ENCODE data around the gene SLC36A1.
A peak's percentile ranks its signal among the peaks of the same experiment; 100 is the strongest.

The SLC36A1 gene

DNA sequence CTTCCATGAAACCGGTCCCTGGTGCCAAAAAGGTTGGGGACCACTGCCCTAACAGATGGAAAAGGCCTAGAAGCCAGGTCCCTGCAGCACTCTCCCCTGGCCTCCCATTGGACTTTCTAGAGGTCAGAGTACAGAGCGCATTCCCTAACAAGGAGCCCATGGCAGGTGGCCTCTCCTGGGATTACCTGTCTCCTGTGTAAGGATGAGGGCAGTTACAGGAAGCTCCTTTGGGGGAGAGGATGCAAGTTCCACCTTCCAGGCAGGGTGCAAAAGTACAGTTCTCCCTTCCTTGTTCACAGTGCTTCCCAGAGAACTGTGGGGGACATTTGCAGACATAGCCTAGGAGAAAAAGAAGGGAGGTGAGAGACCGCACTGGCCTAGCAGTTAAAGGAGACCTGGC, 62.4 kb downstream of the SLC36A1 start:
- POLR2A ChIA-PET, result interaction anchor here (1.2 kb wide), 1 partner anchor 10 kb away, joined by 4 read pairs; no protein-coding TSS in a partner anchor
- DNase-seq (ENCODE audit: extremely low spot score), result no peak
- TF ChIP-seq LEF1 (IDR thresholded peaks at IDR 0.05; ENCODE audit: borderline replicate concordance), result no peak
- TF ChIP-seq FOXK2 (IDR thresholded peaks at IDR 0.05), result no peak
- TF ChIP-seq TARDBP (IDR thresholded peaks at IDR 0.05), result no peak
- TF ChIP-seq NFRKB (IDR thresholded peaks at IDR 0.05), result no peak
- no peak for TF ChIP-seq SP1 (IDR thresholded peaks at IDR 0.05)
- no peak for TF ChIP-seq HDGF (IDR thresholded peaks at IDR 0.05; ENCODE audit: borderline replicate concordance)
- TF ChIP-seq ZNF384 (IDR thresholded peaks at IDR 0.05), result no peak
- TF ChIP-seq FOXA1 (IDR thresholded peaks at IDR 0.05), result no peak
- TF ChIP-seq, protein P1, sequence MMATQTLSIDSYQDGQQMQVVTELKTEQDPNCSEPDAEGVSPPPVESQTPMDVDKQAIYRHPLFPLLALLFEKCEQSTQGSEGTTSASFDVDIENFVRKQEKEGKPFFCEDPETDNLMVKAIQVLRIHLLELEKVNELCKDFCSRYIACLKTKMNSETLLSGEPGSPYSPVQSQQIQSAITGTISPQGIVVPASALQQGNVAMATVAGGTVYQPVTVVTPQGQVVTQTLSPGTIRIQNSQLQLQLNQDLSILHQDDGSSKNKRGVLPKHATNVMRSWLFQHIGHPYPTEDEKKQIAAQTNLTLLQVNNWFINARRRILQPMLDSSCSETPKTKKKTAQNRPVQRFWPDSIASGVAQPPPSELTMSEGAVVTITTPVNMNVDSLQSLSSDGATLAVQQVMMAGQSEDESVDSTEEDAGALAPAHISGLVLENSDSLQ (IDR thresholded peaks at IDR 0.05), result no peak
- TF ChIP-seq FOXM1 (IDR thresholded peaks at IDR 0.05; ENCODE audit: borderline replicate concordance), result no peak
- no peak for TF ChIP-seq CTBP1 (IDR thresholded peaks at IDR 0.05; ENCODE audit: borderline replicate concordance)
- TF ChIP-seq BHLHE40 (IDR thresholded peaks at IDR 0.05; ENCODE audit: borderline replicate concordance), result no peak
- no peak for TF ChIP-seq L3MBTL2 (conservative IDR thresholded peaks at IDR 0.05)
- no peak for TF ChIP-seq ARNT (IDR thresholded peaks at IDR 0.05)
- no peak for TF ChIP-seq ELF4 (IDR thresholded peaks at IDR 0.05)
- no peak for TF ChIP-seq SUZ12 (IDR thresholded peaks at IDR 0.05)
- CTCF ChIA-PET, result no interaction called here

- ChIA-PET CTCF (interaction anchor here (0.7 kb wide), 1 partner anchor 200 kb away, joined by 6 read pairs; no protein-coding TSS in a partner anchor), POLR2A (no interaction called here)
- TF ChIP-seq HDGF (IDR thresholded peaks at IDR 0.05; ENCODE audit: borderline replicate concordance) (no peak), ELF4 (IDR thresholded peaks at IDR 0.05) (no peak), FOXA1 (IDR thresholded peaks at IDR 0.05) (no peak), LEF1 (IDR thresholded peaks at IDR 0.05; ENCODE audit: borderline replicate concordance) (no peak), SUZ12 (IDR thresholded peaks at IDR 0.05) (no peak), ZNF384 (IDR thresholded peaks at IDR 0.05) (no peak), FOXM1 (IDR thresholded peaks at IDR 0.05; ENCODE audit: borderline replicate concordance) (no peak), SP1 (IDR thresholded peaks at IDR 0.05) (no peak), BHLHE40 (IDR thresholded peaks at IDR 0.05; ENCODE audit: borderline replicate concordance) (no peak), ARNT (IDR thresholded peaks at IDR 0.05) (no peak), FOXK2 (IDR thresholded peaks at IDR 0.05) (no peak), L3MBTL2 (conservative IDR thresholded peaks at IDR 0.05) (no peak), CTBP1 (IDR thresholded peaks at IDR 0.05; ENCODE audit: borderline replicate concordance) (no peak), TARDBP (IDR thresholded peaks at IDR 0.05) (no peak), NFRKB (IDR thresholded peaks at IDR 0.05) (no peak)
- TF ChIP-seq, protein P1 (IDR thresholded peaks at IDR 0.05), result no peak
Measured at GRCh38 chr5:151517122-151517920, 69.9 kb downstream of the SLC36A1 start.

GRCh38 chr5:151520294-151520693, 72.9 kb downstream of the SLC36A1 start:
- no peak for TF ChIP-seq CTBP1 (IDR thresholded peaks at IDR 0.05; ENCODE audit: borderline replicate concordance)
- POLR2A ChIA-PET, result interaction anchor here (1.3 kb wide), 1 partner anchor 10 kb away, joined by 4 read pairs; no protein-coding TSS in a partner anchor
- CTCF ChIA-PET, result interaction anchor here (0.5 to 2.2 kb wide), 6 partner anchors 22 to 893 kb away, joined by 3 to 24 read pairs (median 3); no protein-coding TSS in a partner anchor
- DNase-seq (ENCODE audit: extremely low spot score), result no peak

More at GRCh38 chr5:151517122-151517920, 69.9 kb downstream of the SLC36A1 start:
- no peak for DNase-seq (ENCODE audit: extremely low spot score)

- CTCF ChIA-PET, result no interaction called here
- no peak for DNase-seq (ENCODE audit: extremely low spot score)
- TF ChIP-seq LEF1 (IDR thresholded peaks at IDR 0.05; ENCODE audit: borderline replicate concordance) (no peak), HDGF (IDR thresholded peaks at IDR 0.05; ENCODE audit: borderline replicate concordance) (no peak)
- POLR2A ChIA-PET, result no interaction called here
Measured at GRCh38 chr5:151522226-151522625, 74.8 kb downstream of the SLC36A1 start.

GRCh38 chr5:151523335-151523734, 75.9 kb downstream of the SLC36A1 start:
- peak; percentile 73 for DNase-seq (ENCODE audit: extremely low spot score)
- POLR2A ChIA-PET, result no interaction called here
- CTCF ChIA-PET, result interaction anchor here (0.6 to 1.9 kb wide), 21 partner anchors 14 to 235 kb away, joined by 3 to 20 read pairs (median 4); partner anchors contain the start of gene SLC36A1
- TF ChIP-seq ZNF384 (IDR thresholded peaks at IDR 0.05) (no peak), CTBP1 (IDR thresholded peaks at IDR 0.05; ENCODE audit: borderline replicate concordance) (no peak), LEF1 (IDR thresholded peaks at IDR 0.05; ENCODE audit: borderline replicate concordance) (no peak), FOXK2 (IDR thresholded peaks at IDR 0.05) (no peak), TARDBP (IDR thresholded peaks at IDR 0.05) (no peak), BHLHE40 (IDR thresholded peaks at IDR 0.05; ENCODE audit: borderline replicate concordance) (no peak), L3MBTL2 (conservative IDR thresholded peaks at IDR 0.05) (no peak), ELF4 (IDR thresholded peaks at IDR 0.05) (no peak), SP1 (IDR thresholded peaks at IDR 0.05) (no peak), ARNT (IDR thresholded peaks at IDR 0.05) (no peak), FOXM1 (IDR thresholded peaks at IDR 0.05; ENCODE audit: borderline replicate concordance) (no peak), HDGF (IDR thresholded peaks at IDR 0.05; ENCODE audit: borderline replicate concordance) (no peak), NFRKB (IDR thresholded peaks at IDR 0.05) (no peak), FOXA1 (IDR thresholded peaks at IDR 0.05) (no peak), SUZ12 (IDR thresholded peaks at IDR 0.05) (no peak)
- TF ChIP-seq, protein P1 (IDR thresholded peaks at IDR 0.05), result no peak

DNA sequence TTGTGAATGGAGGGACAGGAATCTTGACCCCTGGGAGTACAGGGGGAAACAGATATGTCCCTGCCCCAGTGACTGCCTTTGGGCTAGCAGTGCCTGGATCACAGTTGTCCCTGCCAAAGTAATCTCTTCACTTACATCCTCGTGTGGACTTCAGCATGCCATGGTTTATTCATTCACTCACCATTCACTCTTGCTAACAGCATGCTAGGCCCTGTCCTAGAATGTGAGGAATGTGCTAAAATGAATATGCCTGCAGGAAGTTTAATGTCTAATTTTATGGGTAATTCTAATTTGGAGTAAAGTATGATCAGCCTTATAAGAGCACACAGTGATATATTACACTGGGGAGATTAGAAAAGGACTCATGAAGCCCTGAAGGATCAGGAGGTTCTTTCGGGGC, 80.8 kb downstream of the SLC36A1 start:
- no peak for TF ChIP-seq ELF4 (IDR thresholded peaks at IDR 0.05)
- TF ChIP-seq FOXA1 (IDR thresholded peaks at IDR 0.05), result no peak
- TF ChIP-seq TARDBP (IDR thresholded peaks at IDR 0.05), result no peak
- TF ChIP-seq HDGF (IDR thresholded peaks at IDR 0.05; ENCODE audit: borderline replicate concordance), result no peak
- TF ChIP-seq SP1 (IDR thresholded peaks at IDR 0.05), result no peak
- TF ChIP-seq LEF1 (IDR thresholded peaks at IDR 0.05; ENCODE audit: borderline replicate concordance), result no peak
- TF ChIP-seq SUZ12 (IDR thresholded peaks at IDR 0.05), result no peak
- no peak for TF ChIP-seq BHLHE40 (IDR thresholded peaks at IDR 0.05; ENCODE audit: borderline replicate concordance)
- no peak for TF ChIP-seq ZNF384 (IDR thresholded peaks at IDR 0.05)
- TF ChIP-seq FOXM1 (IDR thresholded peaks at IDR 0.05; ENCODE audit: borderline replicate concordance), result no peak
- TF ChIP-seq NFRKB (IDR thresholded peaks at IDR 0.05), result no peak
- no peak for TF ChIP-seq CTBP1 (IDR thresholded peaks at IDR 0.05; ENCODE audit: borderline replicate concordance)
- no peak for TF ChIP-seq FOXK2 (IDR thresholded peaks at IDR 0.05)
- no peak for TF ChIP-seq L3MBTL2 (conservative IDR thresholded peaks at IDR 0.05)
- TF ChIP-seq, protein P1 (IDR thresholded peaks at IDR 0.05), result no peak
- TF ChIP-seq ARNT (IDR thresholded peaks at IDR 0.05), result no peak
- ChIA-PET CTCF (no interaction called here), POLR2A (no interaction called here)
- DNase-seq (ENCODE audit: extremely low spot score), result no peak

All from HEK293T (cell line).